ENCODE results near the gene RIPPLY1. TPM values are rescaled to one million over a fixed set of nuclear protein-coding genes. Genes with fewer than 3 reads are reported as not detected.

Gene RIPPLY1
- total RNA-seq, 1 experiment from 2014 or later, result not detected

- Histone ChIP-seq H3K9me3 (ENCODE audit: insufficient read depth, low read depth) (no peaks in the 10 kb centered on the region), H4K20me1 (ENCODE audit: insufficient read depth) (no peaks in the 10 kb centered on the region), H3K4me1 (replicated peaks; ENCODE audit: insufficient read depth) (peaks cover 41% of the 10 kb centered on the region), H3K27ac (no peak overlapping the region), H3K79me2 (ENCODE audit: low read depth) (no peaks in the 10 kb centered on the region), H3K27me3 (ENCODE audit: insufficient read depth, low read depth) (no peaks in the 10 kb centered on the region), H2AFZ (no peak overlapping the region), H3K36me3 (ENCODE audit: low read depth) (no peaks in the 10 kb centered on the region), H3K4me2 (no peak overlapping the region), H3K4me3 (no peak overlapping the region), H3F3A (ENCODE audit: insufficient read depth, low read depth) (peaks cover 7% of the 10 kb centered on the region; the same call in 1 of the 2 replicates), H3K9me2 (ENCODE audit: insufficient read depth) (no peaks in the 10 kb centered on the region)
- no TSS peak for BruUV-seq (replicated peaks)
- CTCF ChIA-PET, result interaction anchor here (0.6 to 1.3 kb wide), 2 partner anchors 61 to 66 kb away, joined by 7 to 9 read pairs; no protein-coding TSS in a partner anchor
- DNase-seq, result no peak
- POLR2A ChIA-PET (ENCODE audit: unreplicated experiment), result no interaction called here
- intact Hi-C loops (cut with micrococcal nuclease; ENCODE audit: unreplicated experiment), result loop anchor here (5.0 to 10.0 kb wide), 5 partner anchors 98 to 1173 kb away; partner anchors contain the start of gene RBM41
- TF ChIP-seq EZH2 (IDR thresholded peaks at IDR 0.05; ENCODE audit: low read depth) (no peak), CTCF (conservative IDR thresholded peaks at IDR 0.05) (no peak)
Observed at GRCh38 chrX:106899276-106899675, 3.9 kb downstream of the RIPPLY1 start.

DNA sequence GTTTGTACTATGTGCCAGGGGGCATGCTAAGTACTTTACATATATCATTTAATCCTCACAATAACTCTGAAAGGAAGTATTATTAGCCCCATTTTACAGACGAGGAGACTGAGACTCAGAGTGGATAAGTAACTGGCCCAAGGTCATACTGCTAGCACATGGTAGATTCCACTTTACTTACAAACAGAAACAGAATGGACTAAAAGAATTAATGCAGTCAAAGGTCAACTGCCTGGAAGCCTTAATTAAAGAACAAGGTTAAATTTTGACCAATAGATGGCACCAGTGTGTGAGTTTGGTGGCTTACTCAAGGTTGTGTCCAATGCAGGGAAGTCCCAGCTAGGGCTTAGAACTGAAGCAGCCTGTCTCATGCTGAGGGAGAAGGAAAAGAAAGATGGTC is 4.7 kb downstream of the RIPPLY1 start:
- Histone ChIP-seq H3K27ac (no peak overlapping the region), H3K9me2 (ENCODE audit: insufficient read depth) (no peaks in the 10 kb centered on the region), H3K9me3 (ENCODE audit: insufficient read depth, low read depth) (no peaks in the 10 kb centered on the region), H3K4me3 (no peak overlapping the region), H3K36me3 (ENCODE audit: low read depth) (no peaks in the 10 kb centered on the region), H3K4me1 (replicated peaks; ENCODE audit: insufficient read depth) (peaks cover 41% of the 10 kb centered on the region), H3K27me3 (ENCODE audit: insufficient read depth, low read depth) (no peaks in the 10 kb centered on the region), H2AFZ (no peak overlapping the region), H4K20me1 (ENCODE audit: insufficient read depth) (no peaks in the 10 kb centered on the region), H3K79me2 (ENCODE audit: low read depth) (no peaks in the 10 kb centered on the region), H3K4me2 (0 out of 2 replicates have a peak overlapping the region, but pooled peaks have one; percentile 20), H3F3A (ENCODE audit: insufficient read depth, low read depth) (peaks cover 7% of the 10 kb centered on the region; the same call in 1 of the 2 replicates)
- TF ChIP-seq EZH2 (IDR thresholded peaks at IDR 0.05; ENCODE audit: low read depth), result no peak
- peak; percentile 51; the same call in 1 of the 2 replicates for TF ChIP-seq CTCF (conservative IDR thresholded peaks at IDR 0.05)
- POLR2A ChIA-PET (ENCODE audit: unreplicated experiment), result no interaction called here
- intact Hi-C loops (cut with micrococcal nuclease; ENCODE audit: unreplicated experiment), result loop anchor here (5.0 to 10.0 kb wide), 5 partner anchors 99 to 1174 kb away; partner anchors contain the start of gene RBM41
- no TSS peak for BruUV-seq (replicated peaks)
- CTCF ChIA-PET, result interaction anchor here (0.5 to 1.3 kb wide), 4 partner anchors 62 to 774 kb away, joined by 3 to 9 read pairs (median 5); no protein-coding TSS in a partner anchor
- DNase-seq, result peak in 1 of 2 experiments; percentile 59

- no peak overlapping the region for H3K27ac ChIP-seq
- H3K36me3 ChIP-seq (ENCODE audit: low read depth), result no peaks in the 10 kb centered on the region
- DNase-seq, result no peak
- H3K79me2 ChIP-seq (ENCODE audit: low read depth), result no peaks in the 10 kb centered on the region
- peaks cover 7% of the 10 kb centered on the region; the same call in 1 of the 2 replicates for H3F3A ChIP-seq (ENCODE audit: insufficient read depth, low read depth)
- H3K9me3 ChIP-seq (ENCODE audit: insufficient read depth, low read depth), result no peaks in the 10 kb centered on the region
- H4K20me1 ChIP-seq (ENCODE audit: insufficient read depth), result no peaks in the 10 kb centered on the region
- TF ChIP-seq EZH2 (IDR thresholded peaks at IDR 0.05; ENCODE audit: low read depth), result no peak
- TF ChIP-seq CTCF (conservative IDR thresholded peaks at IDR 0.05), result no peak
- peaks cover 41% of the 10 kb centered on the region for H3K4me1 ChIP-seq (replicated peaks; ENCODE audit: insufficient read depth)
- POLR2A ChIA-PET (ENCODE audit: unreplicated experiment), result no interaction called here
- H3K4me3 ChIP-seq, result no peak overlapping the region
- H2AFZ ChIP-seq, result no peak overlapping the region
- H3K27me3 ChIP-seq (ENCODE audit: insufficient read depth, low read depth), result no peaks in the 10 kb centered on the region
- H3K9me2 ChIP-seq (ENCODE audit: insufficient read depth), result no peaks in the 10 kb centered on the region
- no TSS peak for BruUV-seq (replicated peaks)
- CTCF ChIA-PET, result no interaction called here
- intact Hi-C loops (cut with micrococcal nuclease; ENCODE audit: unreplicated experiment), result loop anchor here (5.0 to 10.0 kb wide), 5 partner anchors 100 to 1175 kb away; partner anchors contain the start of gene RBM41
- no peak overlapping the region for H3K4me2 ChIP-seq
Observed at GRCh38 chrX:106897259-106897658, 5.9 kb downstream of the RIPPLY1 start.

Measured in PC-9 (cell line).